IPS-18a (cell line): ENCODE data around the gene CSMD2.

Experiments used
- H3K27ac ChIP-seq: one replicate; pipeline ENCODE4 v1.5.1; 2013; ENCODE audit warnings: low read length
- H3K27me3 ChIP-seq: one replicate; pipeline ENCODE4 v1.6.1; 2013; ENCODE audit warnings: mild to moderate bottlenecking, low read length; ENCODE audit not compliant: control insufficient read depth, insufficient read depth
- H3K36me3 ChIP-seq: one replicate; pipeline ENCODE4 v1.6.1; 2013; ENCODE audit warnings: low read depth, low read length; ENCODE audit not compliant: control insufficient read depth
- H3K4me1 ChIP-seq: one replicate; pipeline ENCODE4 v1.6.1; 2013; ENCODE audit warnings: low read depth, low read length; ENCODE audit not compliant: control insufficient read depth
- H3K4me3 ChIP-seq: one replicate; pipeline ENCODE4 v1.5.1; 2013; ENCODE audit warnings: low read length
- H3K9ac ChIP-seq: one replicate; pipeline ENCODE4 v1.6.1; 2013; ENCODE audit warnings: mild to moderate bottlenecking, low read length, moderate library complexity
- H3K9me3 ChIP-seq: one replicate; pipeline ENCODE4 v1.6.1; 2013; ENCODE audit warnings: low read depth, low read length; ENCODE audit not compliant: control insufficient read depth

Gene CSMD2

DNA sequence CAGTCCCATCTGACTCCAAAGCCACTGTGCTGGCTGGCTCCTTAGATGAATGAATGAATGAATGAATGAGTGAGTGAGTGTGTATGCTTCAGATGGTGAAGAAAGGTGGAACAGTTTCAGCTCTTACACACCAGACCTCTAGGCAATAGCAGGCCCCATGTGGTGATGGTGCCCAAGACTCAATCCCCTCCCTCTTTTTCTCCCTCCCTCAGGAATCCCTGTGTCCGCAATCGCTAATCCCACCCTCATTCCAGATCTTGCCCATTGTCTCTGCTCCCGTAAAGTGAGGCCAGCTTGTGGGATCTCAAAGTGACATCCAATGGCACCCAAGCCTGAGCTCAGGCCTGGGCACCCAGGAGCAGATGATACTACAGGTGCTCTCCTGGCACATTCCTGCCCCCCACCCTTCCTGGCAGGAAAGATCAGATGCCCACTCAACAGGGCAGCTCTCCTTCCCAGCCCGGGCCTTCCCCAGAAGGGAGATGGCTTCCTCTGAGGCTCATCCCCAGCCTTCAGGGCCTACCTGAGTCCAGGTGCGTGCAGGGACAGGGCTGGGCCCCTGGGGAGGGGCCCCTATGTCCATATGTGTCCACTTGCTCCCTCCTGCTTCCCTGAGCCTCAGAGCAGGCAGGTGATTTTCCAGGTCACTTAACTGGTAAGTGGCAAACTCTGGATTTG is 194.7 kb downstream of the CSMD2 start:
- Histone ChIP-seq H3K9ac (no peak overlapping the region), H3K27ac (no peak overlapping the region), H3K27me3 (no peaks in the 10 kb centered on the region), H3K4me3 (no peak overlapping the region), H3K4me1 (peaks cover 8% of the 10 kb centered on the region), H3K9me3 (no peaks in the 10 kb centered on the region), H3K36me3 (no peaks in the 10 kb centered on the region)

DNA sequence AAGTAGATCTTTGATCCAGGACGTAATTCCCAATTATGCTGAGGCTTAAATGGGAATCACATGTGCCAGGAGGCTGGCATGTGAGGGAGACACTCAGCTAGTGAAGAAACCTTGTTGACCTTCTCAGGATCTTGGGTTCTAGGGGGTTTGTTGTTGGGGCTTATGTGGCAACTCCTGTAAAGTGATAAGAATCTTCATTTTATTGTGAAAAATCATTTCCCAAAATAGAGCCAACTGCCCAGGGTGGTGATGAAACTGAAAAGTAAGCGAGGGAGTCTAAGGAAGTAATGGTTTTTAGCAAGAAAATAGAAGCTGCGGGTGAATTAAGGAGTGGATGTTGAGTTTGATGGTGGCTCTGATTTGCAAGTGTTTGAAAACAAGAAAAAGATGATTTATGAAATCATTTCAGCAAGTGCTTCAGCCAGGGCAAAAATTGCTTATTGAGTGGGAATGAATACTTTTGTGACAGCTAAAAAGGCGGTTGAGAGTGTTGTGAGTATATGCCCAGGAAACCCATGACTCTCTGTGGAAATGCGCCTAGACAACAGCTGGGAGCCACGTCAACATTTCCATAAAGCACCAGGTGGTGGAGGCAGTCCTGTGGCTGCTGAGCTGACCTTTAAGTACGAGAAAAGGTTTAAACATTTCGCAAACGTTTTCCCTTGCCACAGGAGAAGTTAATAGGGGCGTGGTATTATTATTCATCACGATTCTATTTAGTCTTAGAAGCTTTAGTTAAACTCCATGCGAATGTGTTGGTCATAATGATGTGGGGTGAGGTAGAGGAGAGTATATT is 198.5 kb downstream of the CSMD2 start:
- no peaks in the 10 kb centered on the region for H3K9me3 ChIP-seq
- no peak overlapping the region for H3K4me3 ChIP-seq
- H3K36me3 ChIP-seq: no peaks in the 10 kb centered on the region
- peaks cover 8% of the 10 kb centered on the region for H3K4me1 ChIP-seq
- H3K27ac ChIP-seq: no peak overlapping the region
- no peaks in the 10 kb centered on the region for H3K27me3 ChIP-seq
- H3K9ac ChIP-seq: no peak overlapping the region

DNA sequence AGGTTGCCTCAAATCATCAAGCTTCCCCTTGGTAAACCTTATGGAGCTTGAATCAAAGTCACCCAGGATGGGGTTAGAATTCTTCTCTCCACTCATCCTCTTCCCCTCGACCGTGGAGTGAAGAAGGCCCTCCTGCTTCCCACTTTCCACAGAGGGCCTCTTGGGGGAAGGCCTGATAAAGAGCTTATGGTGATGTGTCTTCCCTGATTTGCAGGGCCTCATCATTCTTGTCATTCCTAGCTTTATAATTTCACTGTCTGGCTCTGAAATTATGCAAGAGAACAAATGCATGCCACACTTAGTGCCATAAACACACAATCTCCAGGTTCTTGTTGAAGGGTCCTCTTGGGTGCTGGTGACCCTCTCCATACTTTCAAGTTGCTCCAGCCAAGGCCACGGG is 199.9 kb downstream of the CSMD2 start:
- Histone ChIP-seq H3K27me3 (no peaks in the 10 kb centered on the region), H3K27ac (no peak overlapping the region), H3K9ac (no peak overlapping the region), H3K4me3 (no peak overlapping the region), H3K9me3 (no peaks in the 10 kb centered on the region), H3K36me3 (no peaks in the 10 kb centered on the region), H3K4me1 (peaks cover 8% of the 10 kb centered on the region)

DNA sequence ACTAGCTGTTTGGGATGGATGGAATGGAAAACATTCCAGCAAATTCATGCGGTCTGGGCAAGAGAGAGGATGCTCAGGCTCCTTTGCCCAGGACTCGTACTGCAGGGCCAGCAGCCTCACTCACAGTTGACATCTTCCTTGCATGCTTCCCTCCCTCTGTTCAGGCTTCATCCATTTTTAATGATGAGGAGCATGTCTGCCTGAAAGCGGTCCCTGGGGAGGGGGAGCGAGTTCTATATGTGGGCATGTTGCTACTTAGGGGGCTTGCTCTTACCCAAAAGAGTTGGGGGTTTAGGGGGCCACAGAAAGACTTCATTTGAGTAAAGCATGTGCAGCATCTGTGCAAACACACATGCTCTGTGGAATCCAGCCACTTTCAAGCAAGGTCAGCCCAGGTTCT is 203.0 kb downstream of the CSMD2 start:
- H3K27ac ChIP-seq: no peak overlapping the region
- H3K36me3 ChIP-seq: no peaks in the 10 kb centered on the region
- H3K9ac ChIP-seq: no peak overlapping the region
- H3K27me3 ChIP-seq: no peaks in the 10 kb centered on the region
- peaks cover 6% of the 10 kb centered on the region for H3K4me1 ChIP-seq
- no peaks in the 10 kb centered on the region for H3K9me3 ChIP-seq
- H3K4me3 ChIP-seq: no peak overlapping the region

DNA sequence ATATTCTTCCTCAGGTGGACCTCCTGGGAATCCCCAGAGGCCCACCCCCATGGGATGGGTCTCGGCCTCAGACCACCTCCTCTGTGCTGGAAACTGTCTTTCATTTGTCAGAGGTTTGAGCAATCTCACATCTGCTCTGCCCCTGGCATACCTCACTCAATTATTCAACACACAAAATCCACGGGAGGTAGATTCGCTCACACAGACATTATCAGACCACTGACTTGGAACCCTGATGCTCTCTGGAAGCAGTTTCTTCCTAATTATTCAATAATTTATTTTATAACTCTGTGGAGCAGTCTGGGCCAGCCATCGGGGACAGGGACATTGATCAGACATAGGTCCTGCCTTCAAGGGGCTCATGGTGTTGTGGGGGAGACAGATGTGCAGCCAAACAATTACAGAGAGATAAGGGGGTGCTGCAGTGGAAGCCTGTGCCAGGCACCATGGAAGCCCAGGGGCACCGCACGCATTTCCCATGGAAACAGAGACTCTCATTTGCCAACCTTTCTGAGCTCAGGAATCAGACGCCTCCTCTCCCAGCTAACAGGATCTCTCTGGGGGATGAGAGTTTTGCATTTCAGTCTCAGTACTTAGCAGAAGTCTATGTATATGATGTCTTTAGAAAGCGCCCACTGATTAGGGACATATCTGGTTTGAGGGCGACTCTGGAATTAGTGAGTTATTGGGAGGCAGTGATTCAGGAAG is 204.7 kb downstream of the CSMD2 start:
- no peak overlapping the region for H3K9ac ChIP-seq
- H3K27me3 ChIP-seq: no peaks in the 10 kb centered on the region
- no peak overlapping the region for H3K4me3 ChIP-seq
- no peaks in the 10 kb centered on the region for H3K4me1 ChIP-seq
- H3K9me3 ChIP-seq: no peaks in the 10 kb centered on the region
- H3K36me3 ChIP-seq: no peaks in the 10 kb centered on the region
- no peak overlapping the region for H3K27ac ChIP-seq

GRCh38 chr1:33957854-33958253 is 207.2 kb downstream of the CSMD2 start:
- Histone ChIP-seq H3K27ac (no peak overlapping the region), H3K9me3 (no peaks in the 10 kb centered on the region), H3K36me3 (no peaks in the 10 kb centered on the region), H3K4me1 (no peaks in the 10 kb centered on the region), H3K4me3 (no peak overlapping the region), H3K27me3 (no peaks in the 10 kb centered on the region), H3K9ac (no peak overlapping the region)

DNA sequence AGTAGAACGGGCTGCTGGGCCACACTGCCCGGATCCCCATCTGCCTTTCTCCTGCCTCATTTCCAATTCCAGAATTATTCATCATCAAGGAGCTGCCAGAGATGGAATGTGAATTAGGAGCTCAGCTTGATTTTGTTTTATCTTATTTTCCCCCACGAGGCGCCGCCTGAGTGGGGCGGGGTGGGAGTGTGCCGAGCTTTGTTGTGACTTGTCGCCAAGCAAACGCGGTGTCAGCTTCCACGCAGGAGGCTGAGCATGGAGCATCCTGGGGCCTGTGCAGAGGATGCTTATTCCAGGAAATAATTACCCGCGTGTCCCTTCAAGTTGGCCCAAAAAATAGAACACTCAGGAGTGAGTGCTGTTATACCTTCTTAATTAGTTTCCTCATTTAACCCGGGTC is 209.9 kb downstream of the CSMD2 start:
- no peak overlapping the region for H3K4me3 ChIP-seq
- no peak overlapping the region for H3K27ac ChIP-seq
- no peak overlapping the region for H3K9ac ChIP-seq
- no peaks in the 10 kb centered on the region for H3K4me1 ChIP-seq
- no peaks in the 10 kb centered on the region for H3K36me3 ChIP-seq
- no peaks in the 10 kb centered on the region for H3K9me3 ChIP-seq
- no peaks in the 10 kb centered on the region for H3K27me3 ChIP-seq

DNA sequence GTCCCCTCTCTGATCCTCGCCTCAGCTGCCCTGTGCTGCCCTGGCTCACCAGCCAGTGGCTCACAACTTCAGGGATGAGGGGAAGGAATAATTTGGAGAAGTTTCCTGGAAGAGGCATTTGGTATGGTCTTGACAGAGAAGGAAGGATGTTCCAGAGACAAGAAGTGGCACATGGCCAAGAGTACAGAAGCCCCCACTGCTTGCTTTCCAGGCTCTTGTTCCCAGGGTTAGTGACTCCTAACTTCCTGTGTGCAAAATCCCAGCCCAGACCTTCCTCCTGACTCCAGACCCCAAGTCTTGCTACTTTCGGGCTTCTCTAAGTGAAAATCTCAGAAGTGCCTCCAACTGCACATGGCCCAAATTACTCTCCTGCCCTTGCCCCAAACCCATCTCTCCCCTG is 215.5 kb downstream of the CSMD2 start:
- no peaks in the 10 kb centered on the region for H3K36me3 ChIP-seq
- no peaks in the 10 kb centered on the region for H3K4me1 ChIP-seq
- H3K27me3 ChIP-seq: no peaks in the 10 kb centered on the region
- no peak overlapping the region for H3K4me3 ChIP-seq
- no peaks in the 10 kb centered on the region for H3K9me3 ChIP-seq
- no peak overlapping the region for H3K9ac ChIP-seq
- no peak overlapping the region for H3K27ac ChIP-seq

- Histone ChIP-seq H3K36me3 (no peaks in the 10 kb centered on the region), H3K9ac (no peak overlapping the region), H3K27me3 (no peaks in the 10 kb centered on the region), H3K4me3 (no peak overlapping the region), H3K9me3 (no peaks in the 10 kb centered on the region), H3K4me1 (no peaks in the 10 kb centered on the region), H3K27ac (no peak overlapping the region)
Measured at GRCh38 chr1:33948291-33948690, 216.7 kb downstream of the CSMD2 start.

GRCh38 chr1:33946836-33947235 is 218.2 kb downstream of the CSMD2 start:
- Histone ChIP-seq H3K27me3 (no peaks in the 10 kb centered on the region), H3K36me3 (no peaks in the 10 kb centered on the region), H3K4me1 (no peaks in the 10 kb centered on the region), H3K9me3 (no peaks in the 10 kb centered on the region), H3K27ac (no peak overlapping the region), H3K9ac (no peak overlapping the region), H3K4me3 (no peak overlapping the region)

- Histone ChIP-seq H3K4me3 (no peak overlapping the region), H3K9ac (no peak overlapping the region), H3K36me3 (no peaks in the 10 kb centered on the region), H3K27ac (no peak overlapping the region), H3K9me3 (no peaks in the 10 kb centered on the region), H3K27me3 (no peaks in the 10 kb centered on the region), H3K4me1 (no peaks in the 10 kb centered on the region)
Measured at GRCh38 chr1:33944846-33945245, 220.2 kb downstream of the CSMD2 start.
